Measurements from ENCODE around the gene OXGR1.

The OXGR1 gene

DNA sequence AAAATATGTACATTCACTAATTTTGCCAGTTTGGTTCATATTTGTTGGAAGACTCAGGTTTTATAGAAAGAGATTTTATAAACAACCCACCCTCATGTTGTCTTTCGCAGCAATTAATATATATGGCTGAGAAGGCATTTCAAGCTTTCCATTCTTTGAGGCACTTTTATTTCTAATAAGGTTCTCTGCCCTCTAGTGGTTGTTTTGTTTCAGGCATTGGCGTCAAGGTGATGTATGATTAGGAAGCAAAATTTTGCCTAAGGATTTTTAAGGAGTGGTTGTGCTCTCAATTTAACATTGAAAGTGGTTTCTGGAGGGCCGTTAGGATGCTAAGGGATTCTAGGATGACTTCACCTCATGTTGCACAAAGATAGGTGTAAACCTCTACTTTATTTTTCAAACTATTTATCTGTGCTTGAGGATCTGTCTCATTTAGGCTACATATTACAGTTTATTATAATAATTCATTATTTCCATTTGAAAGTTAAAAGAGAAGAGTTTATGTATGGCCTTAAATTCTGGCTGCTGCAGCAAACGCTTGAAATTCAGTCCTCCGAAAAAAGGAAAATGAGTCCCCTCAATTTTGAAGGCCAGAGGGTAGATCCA lies 35.9 kb downstream of the OXGR1 start:
- DNase-seq: no peak

DNA sequence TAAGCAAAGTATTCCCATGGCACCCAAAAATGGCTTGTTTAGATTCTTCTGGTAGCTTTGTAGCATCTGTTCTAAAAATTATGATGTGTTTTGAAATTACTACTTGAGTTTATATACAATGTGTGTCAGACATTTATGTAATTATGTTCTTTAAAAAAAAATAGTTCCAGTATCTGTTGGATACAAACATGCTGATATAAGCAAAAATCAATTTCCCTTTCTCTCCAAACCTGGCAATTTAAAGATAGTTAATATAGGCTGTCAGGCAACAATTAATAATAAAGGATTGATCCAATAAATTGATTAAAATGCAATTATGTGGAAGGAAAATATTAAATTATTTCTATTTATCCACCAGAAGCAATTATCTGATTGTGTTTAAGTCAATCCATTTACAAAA lies 41.7 kb downstream of the OXGR1 start:
- no peak for DNase-seq

DNA sequence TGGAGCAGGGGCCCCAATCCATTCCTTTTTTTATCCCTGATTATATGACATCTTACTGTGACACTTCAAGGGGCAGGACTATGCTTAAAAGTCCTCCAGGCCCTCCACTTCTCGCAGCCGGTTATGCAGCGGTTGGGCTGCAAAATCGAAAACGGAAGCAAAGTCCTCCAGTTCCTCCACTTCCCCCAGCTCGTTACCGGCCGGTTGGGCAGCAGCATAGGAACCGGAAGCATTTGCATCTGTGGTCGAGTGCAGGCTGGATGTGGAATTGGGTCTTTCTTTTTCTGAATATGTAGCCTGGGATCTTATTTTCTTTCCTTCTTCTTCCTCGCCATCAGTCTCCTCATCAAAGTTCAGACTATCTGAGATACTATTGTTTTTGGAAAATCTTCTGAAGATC lies 46.1 kb downstream of the OXGR1 start:
- no peak for DNase-seq

DNA sequence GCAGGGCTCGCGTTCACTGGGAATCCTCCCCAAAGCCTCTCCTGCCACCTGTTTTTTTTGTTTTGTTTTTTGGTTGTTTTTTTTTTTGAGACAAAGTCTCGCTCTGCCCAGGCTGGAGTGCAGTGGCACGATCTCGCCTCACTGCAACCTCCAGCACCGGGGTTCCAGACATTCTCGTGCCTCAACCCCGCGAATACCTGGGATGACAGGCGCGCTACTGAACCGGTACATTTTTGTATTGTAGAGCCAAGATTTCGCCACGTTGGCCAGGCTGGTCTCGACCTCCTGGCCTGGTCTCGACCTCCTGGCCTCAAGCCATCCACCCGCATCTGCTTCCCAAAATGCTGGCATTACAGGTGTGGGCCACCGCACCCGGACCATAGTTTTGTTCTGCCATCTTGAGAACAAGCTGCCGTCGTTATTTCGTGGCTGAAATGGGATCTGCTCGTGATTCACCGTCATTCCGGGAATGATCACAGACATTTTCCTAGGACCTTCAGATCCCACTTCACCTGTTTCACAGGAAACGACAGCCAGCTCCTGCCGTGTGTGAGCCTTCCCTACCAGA lies 46.8 kb downstream of the OXGR1 start:
- DNase-seq: no peak

DNA sequence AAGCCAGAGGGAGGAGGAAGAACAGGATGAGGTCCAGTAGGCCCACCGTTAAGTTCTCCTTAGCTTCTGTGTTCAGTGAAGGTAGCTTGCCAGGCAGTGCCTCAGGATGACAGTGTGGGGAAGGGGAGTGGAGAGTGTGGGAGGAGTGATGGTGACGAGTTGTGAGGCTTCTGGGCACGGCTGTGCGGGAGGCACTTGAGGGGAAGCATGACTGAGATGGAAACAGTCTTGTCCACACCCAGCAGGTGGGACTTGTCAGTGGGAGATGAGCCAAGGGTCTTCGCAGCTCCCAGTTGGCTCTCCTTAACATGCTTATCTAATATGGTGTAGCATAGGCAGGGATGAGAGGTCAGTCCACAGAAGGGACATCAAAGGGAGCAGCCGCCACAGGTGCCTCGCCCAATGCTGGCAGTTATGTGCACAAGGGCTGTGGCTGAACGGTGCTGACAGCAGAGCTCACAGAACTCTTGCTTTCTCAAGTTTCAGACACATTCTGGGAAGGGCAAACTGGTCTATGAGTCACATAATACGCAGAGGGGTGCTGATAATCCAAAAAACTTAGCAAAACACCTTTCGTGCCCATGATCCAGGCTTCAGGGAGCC lies 47.5 kb downstream of the OXGR1 start:
- no peak for DNase-seq

DNA sequence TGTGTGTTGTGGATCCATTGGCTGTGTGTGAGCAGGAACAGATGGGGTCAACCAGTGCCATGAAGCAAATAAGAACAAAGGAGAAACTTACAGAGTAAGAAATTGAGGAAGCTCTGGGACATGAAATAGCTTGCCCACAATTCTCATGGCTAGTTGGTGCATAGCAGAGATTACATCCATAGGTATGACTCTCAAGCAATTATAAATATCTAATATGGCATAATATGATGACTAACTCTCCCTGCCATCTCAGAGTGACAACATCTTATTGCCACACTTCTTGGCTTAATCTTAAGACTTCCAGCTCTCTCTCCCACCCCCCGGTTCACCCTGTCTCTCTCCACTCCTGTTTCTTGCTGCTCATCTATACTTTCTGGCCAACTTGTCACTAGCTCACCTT lies 53.3 kb downstream of the OXGR1 start:
- no peak for DNase-seq

DNA sequence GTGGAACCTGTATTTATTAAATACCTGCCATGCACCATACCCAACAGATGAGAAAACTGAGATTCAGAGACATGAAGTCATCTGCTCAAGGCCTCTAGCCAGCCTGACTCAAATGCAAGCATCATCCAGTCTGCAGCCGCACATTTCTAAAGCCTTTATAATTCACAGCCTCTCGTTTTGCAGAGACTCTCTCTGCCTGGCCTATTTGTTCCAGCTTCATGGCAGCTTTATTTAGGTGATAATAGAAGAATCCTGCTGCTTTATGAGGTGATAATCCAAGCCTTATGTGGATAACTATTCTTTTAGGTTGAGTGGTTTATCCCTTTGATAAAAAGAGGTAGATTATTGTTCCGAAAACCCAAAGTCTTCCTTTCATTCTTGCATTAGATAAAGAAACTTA lies 58.4 kb downstream of the OXGR1 start:
- DNase-seq: no peak
